ENCODE results near the gene CMTM7. TPM values are rescaled to one million over a fixed set of nuclear protein-coding genes. Genes with fewer than 3 reads are reported as not detected.
A peak's percentile ranks its signal among the peaks of the same experiment; 100 is the strongest.

CMTM7 gene
- total and polyA plus RNA-seq, 2 of the 13 experiments (the other 11 are each of a cell fraction or from before 2014, with no cell fraction given): 20.9 to 21.4 TPM

GRCh38 chr3:32392536-32393302 lies 1.1 kb downstream of the CMTM7 start:
- peaks cover 28% of the 10 kb centered on the region for H3K4me1 ChIP-seq (ENCODE audit: insufficient read depth, low read length)
- ATAC-seq (peak; percentile 68), DNase-seq (ENCODE audit: low spot score) (no peak), FAIRE-seq (no peak)
- no peak overlapping the region for H2AFZ ChIP-seq (ENCODE audit: low read length)
- H3K4me2 ChIP-seq (ENCODE audit: low read depth, low read length): peak overlapping the region; percentile 81
- peak overlapping the region; percentile 55 to 90 (median 85) for H3K4me3 ChIP-seq (replicated peaks in 1 of 3; ENCODE audit: insufficient read depth in 1 of 3, low read depth in 2 of 3, low read length in 3 of 3)
- H3K9ac ChIP-seq (ENCODE audit: insufficient read depth, low read depth, low read length): peak overlapping the region; percentile 81
- H3K27ac ChIP-seq (ENCODE audit: extremely low read length, insufficient read depth, low read length): peak overlapping the region; percentile 84
- 22% methylated on average over 11 of the region's 18 CpGs for WGBS (ENCODE audit: low lambda C conversion rate)
- CTCF ChIA-PET (ENCODE audit: low intra/inter-chr PET ratio, low total read pairs): no interaction called here
- POLR2A ChIA-PET: interaction anchor here (1.2 kb wide), 1 partner anchor 8 kb away, joined by 4 read pairs; no protein-coding TSS in a partner anchor
- BruUV-seq (replicated peaks): TSS peak; percentile 59
- intact Hi-C loops (cut with micrococcal nuclease; ENCODE audit: unreplicated experiment) (loop anchor here (10.0 kb wide), 2 partner anchors 98 to 112 kb away; partner anchors contain the start of gene CMTM6), in situ Hi-C loops (cut with HindIII; ENCODE audit: extremely low pct_ligation_motif_present, low pct_unique_long_range_greater_than_20kb) (no loop called here)
- 0 out of 5 replicates have a peak, but pooled peaks cover 0 to 2% of the 10 kb centered on the region in 2 experiments for H3K36me3 ChIP-seq (replicated peaks in 1 of 2; ENCODE audit: control insufficient read depth in 1 of 2, insufficient read depth in 2 of 2, low read length in 2 of 2)
- peaks cover 37% of the 10 kb centered on the region for H3K79me2 ChIP-seq (ENCODE audit: insufficient read depth, low read length)
- H4K20me1 ChIP-seq (ENCODE audit: insufficient read depth, low read length): no peaks in the 10 kb centered on the region
- H3K27me3 ChIP-seq (ENCODE audit: control insufficient read depth in 1 of 2, insufficient read depth in 2 of 2, low read length in 2 of 2): no peaks in the 10 kb centered on the region; a peak in 1 of 5 replicates
- H3K9me3 ChIP-seq (ENCODE audit: low read length): no peaks in the 10 kb centered on the region
- TF ChIP-seq U2AF2 (IDR thresholded peaks at IDR 0.05; ENCODE audit: low read depth, low read length): 0 out of 2 replicates have a peak, but pooled peaks have one; percentile 15
- TF ChIP-seq, protein P1, sequence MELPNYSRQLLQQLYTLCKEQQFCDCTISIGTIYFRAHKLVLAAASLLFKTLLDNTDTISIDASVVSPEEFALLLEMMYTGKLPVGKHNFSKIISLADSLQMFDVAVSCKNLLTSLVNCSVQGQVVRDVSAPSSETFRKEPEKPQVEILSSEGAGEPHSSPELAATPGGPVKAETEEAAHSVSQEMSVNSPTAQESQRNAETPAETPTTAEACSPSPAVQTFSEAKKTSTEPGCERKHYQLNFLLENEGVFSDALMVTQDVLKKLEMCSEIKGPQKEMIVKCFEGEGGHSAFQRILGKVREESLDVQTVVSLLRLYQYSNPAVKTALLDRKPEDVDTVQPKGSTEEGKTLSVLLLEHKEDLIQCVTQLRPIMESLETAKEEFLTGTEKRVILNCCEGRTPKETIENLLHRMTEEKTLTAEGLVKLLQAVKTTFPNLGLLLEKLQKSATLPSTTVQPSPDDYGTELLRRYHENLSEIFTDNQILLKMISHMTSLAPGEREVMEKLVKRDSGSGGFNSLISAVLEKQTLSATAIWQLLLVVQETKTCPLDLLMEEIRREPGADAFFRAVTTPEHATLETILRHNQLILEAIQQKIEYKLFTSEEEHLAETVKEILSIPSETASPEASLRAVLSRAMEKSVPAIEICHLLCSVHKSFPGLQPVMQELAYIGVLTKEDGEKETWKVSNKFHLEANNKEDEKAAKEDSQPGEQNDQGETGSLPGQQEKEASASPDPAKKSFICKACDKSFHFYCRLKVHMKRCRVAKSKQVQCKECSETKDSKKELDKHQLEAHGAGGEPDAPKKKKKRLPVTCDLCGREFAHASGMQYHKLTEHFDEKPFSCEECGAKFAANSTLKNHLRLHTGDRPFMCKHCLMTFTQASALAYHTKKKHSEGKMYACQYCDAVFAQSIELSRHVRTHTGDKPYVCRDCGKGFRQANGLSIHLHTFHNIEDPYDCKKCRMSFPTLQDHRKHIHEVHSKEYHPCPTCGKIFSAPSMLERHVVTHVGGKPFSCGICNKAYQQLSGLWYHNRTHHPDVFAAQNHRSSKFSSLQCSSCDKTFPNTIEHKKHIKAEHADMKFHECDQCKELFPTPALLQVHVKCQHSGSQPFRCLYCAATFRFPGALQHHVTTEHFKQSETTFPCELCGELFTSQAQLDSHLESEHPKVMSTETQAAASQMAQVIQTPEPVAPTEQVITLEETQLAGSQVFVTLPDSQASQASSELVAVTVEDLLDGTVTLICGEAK (IDR thresholded peaks at IDR 0.05): no peak
- TF ChIP-seq, protein P1 (CRISPR knock-in tag; IDR thresholded peaks at IDR 0.05): no peak
- no peak for TF ChIP-seq SP4 (CRISPR knock-in tag; IDR thresholded peaks at IDR 0.05)
- TF ChIP-seq, protein P2, sequence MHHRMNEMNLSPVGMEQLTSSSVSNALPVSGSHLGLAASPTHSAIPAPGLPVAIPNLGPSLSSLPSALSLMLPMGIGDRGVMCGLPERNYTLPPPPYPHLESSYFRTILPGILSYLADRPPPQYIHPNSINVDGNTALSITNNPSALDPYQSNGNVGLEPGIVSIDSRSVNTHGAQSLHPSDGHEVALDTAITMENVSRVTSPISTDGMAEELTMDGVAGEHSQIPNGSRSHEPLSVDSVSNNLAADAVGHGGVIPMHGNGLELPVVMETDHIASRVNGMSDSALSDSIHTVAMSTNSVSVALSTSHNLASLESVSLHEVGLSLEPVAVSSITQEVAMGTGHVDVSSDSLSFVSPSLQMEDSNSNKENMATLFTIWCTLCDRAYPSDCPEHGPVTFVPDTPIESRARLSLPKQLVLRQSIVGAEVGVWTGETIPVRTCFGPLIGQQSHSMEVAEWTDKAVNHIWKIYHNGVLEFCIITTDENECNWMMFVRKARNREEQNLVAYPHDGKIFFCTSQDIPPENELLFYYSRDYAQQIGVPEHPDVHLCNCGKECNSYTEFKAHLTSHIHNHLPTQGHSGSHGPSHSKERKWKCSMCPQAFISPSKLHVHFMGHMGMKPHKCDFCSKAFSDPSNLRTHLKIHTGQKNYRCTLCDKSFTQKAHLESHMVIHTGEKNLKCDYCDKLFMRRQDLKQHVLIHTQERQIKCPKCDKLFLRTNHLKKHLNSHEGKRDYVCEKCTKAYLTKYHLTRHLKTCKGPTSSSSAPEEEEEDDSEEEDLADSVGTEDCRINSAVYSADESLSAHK (CRISPR knock-in tag; IDR thresholded peaks at IDR 0.05; ENCODE audit: borderline replicate concordance): no peak
- TF ChIP-seq NFKBIZ (CRISPR knock-in tag; IDR thresholded peaks at IDR 0.05): no peak
- TF ChIP-seq, protein P3, sequence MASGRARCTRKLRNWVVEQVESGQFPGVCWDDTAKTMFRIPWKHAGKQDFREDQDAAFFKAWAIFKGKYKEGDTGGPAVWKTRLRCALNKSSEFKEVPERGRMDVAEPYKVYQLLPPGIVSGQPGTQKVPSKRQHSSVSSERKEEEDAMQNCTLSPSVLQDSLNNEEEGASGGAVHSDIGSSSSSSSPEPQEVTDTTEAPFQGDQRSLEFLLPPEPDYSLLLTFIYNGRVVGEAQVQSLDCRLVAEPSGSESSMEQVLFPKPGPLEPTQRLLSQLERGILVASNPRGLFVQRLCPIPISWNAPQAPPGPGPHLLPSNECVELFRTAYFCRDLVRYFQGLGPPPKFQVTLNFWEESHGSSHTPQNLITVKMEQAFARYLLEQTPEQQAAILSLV (CRISPR knock-in tag; IDR thresholded peaks at IDR 0.05; ENCODE audit: borderline replicate concordance): 0 out of 2 replicates have a peak, but pooled peaks have one; percentile 11
- TF ChIP-seq ATRX (CRISPR knock-in tag; IDR thresholded peaks at IDR 0.05; ENCODE audit: borderline replicate concordance): no peak
- TF ChIP-seq SNAPC2 (CRISPR knock-in tag; IDR thresholded peaks at IDR 0.05): no peak
- no peak for TF ChIP-seq RBM39 (IDR thresholded peaks at IDR 0.05; ENCODE audit: low read depth, low read length, poor library complexity, severe bottlenecking)
